GM10847 (cell line): ENCODE data around the gene TMEM219.

Source experiments
- POLR2A ChIP-seq: IDR thresholded peaks from 2 replicates; pipeline ENCODE4 v1.6.1; 2011; ENCODE audit not compliant: insufficient read length; ENCODE audit errors: extremely low read depth

Gene TMEM219

GRCh38 chr16:29973384-29974246 is 11.7 kb downstream of the TMEM219 start, which contains the start of gene TAOK2:
TSS of gene TAOK2 (plus strand) at chr16:29973868. CDS start at chr16:29977773, 3,905 bp downstream.
- peak; percentile 82 for TF ChIP-seq POLR2A

- no peak for TF ChIP-seq POLR2A
Observed at GRCh38 chr16:29974291-29975133, 12.6 kb downstream of the TMEM219 start.

GRCh38 chr16:29975134-29975538 is 13.3 kb downstream of the TMEM219 start:
- no peak for TF ChIP-seq POLR2A

- TF ChIP-seq POLR2A, result no peak
Observed at GRCh38 chr16:29975811-29976511, 14.1 kb downstream of the TMEM219 start.

GRCh38 chr16:29977063-29977825 is 15.4 kb downstream of the TMEM219 start:
- no peak for TF ChIP-seq POLR2A

GRCh38 chr16:29978081-29978480 is 16.2 kb downstream of the TMEM219 start:
- no peak for TF ChIP-seq POLR2A

GRCh38 chr16:29978564-29979270 is 16.8 kb downstream of the TMEM219 start:
- TF ChIP-seq POLR2A, result no peak

- no peak for TF ChIP-seq POLR2A
Observed at GRCh38 chr16:29982560-29983419, 20.9 kb downstream of the TMEM219 start.

GRCh38 chr16:29983420-29984136 is 21.7 kb downstream of the TMEM219 start:
- TF ChIP-seq POLR2A, result no peak

GRCh38 chr16:29984137-29984763 is 22.4 kb downstream of the TMEM219 start:
- no peak for TF ChIP-seq POLR2A

GRCh38 chr16:29984764-29985147 is 22.9 kb downstream of the TMEM219 start:
- TF ChIP-seq POLR2A, result no peak

GRCh38 chr16:29985271-29985811 is 23.5 kb downstream of the TMEM219 start:
- no peak for TF ChIP-seq POLR2A
